Measurements from ENCODE around the gene MPPED2.

The MPPED2 gene

GRCh38 chr11:30489076-30489475 lies 97.1 kb downstream of the MPPED2 start:
- Histone ChIP-seq H3K36me3 (ENCODE audit: control insufficient read depth, insufficient read depth, low read length) (no peaks in the 10 kb centered on the region), H3K27me3 (ENCODE audit: control insufficient read depth, insufficient read depth, low read length) (no peaks in the 10 kb centered on the region), H3K27ac (ENCODE audit: low read length) (no peak overlapping the region), H3K4me1 (ENCODE audit: control insufficient read depth, insufficient read depth, low read length) (no peaks in the 10 kb centered on the region), H3K9me3 (ENCODE audit: control insufficient read depth, insufficient read depth, low read length) (no peaks in the 10 kb centered on the region), H3K4me3 (ENCODE audit: low read length) (no peak overlapping the region)
- WGBS (ENCODE audit: insufficient coverage, insufficient read length), result no CpG with 5 or more reads among the region's 1 CpG
- DNase-seq (ENCODE audit: low read depth, low spot score), result no peak

GRCh38 chr11:30488304-30488998 lies 97.7 kb downstream of the MPPED2 start:
- no peaks in the 10 kb centered on the region for H3K4me1 ChIP-seq (ENCODE audit: control insufficient read depth, insufficient read depth, low read length)
- H3K27ac ChIP-seq (ENCODE audit: low read length), result no peak overlapping the region
- H3K27me3 ChIP-seq (ENCODE audit: control insufficient read depth, insufficient read depth, low read length), result no peaks in the 10 kb centered on the region
- WGBS (ENCODE audit: insufficient coverage, insufficient read length), result no CpG with 5 or more reads among the region's 8 CpGs
- no peaks in the 10 kb centered on the region for H3K36me3 ChIP-seq (ENCODE audit: control insufficient read depth, insufficient read depth, low read length)
- H3K9me3 ChIP-seq (ENCODE audit: control insufficient read depth, insufficient read depth, low read length), result no peaks in the 10 kb centered on the region
- no peak for DNase-seq (ENCODE audit: low read depth, low spot score)
- H3K4me3 ChIP-seq (ENCODE audit: low read length), result no peak overlapping the region

- DNase-seq (ENCODE audit: low read depth, low spot score), result no peak
- no CpG with 5 or more reads among the region's 3 CpGs for WGBS (ENCODE audit: insufficient coverage, insufficient read length)
- H3K27ac ChIP-seq (ENCODE audit: low read length), result no peak overlapping the region
These were observed 98.8 kb downstream of the MPPED2 start for GRCh38 chr11:30487200-30487898.

GRCh38 chr11:30485756-30486155 lies 100.4 kb downstream of the MPPED2 start:
- no peaks in the 10 kb centered on the region for H3K36me3 ChIP-seq (ENCODE audit: control insufficient read depth, insufficient read depth, low read length)
- no peak overlapping the region for H3K27ac ChIP-seq (ENCODE audit: low read length)
- no peak for DNase-seq (ENCODE audit: low read depth, low spot score)
- H3K27me3 ChIP-seq (ENCODE audit: control insufficient read depth, insufficient read depth, low read length), result no peaks in the 10 kb centered on the region
- no CpG with 5 or more reads among the region's 3 CpGs for WGBS (ENCODE audit: insufficient coverage, insufficient read length)
- no peaks in the 10 kb centered on the region; the same call in 1 of the 2 replicates for H3K4me1 ChIP-seq (ENCODE audit: control insufficient read depth, insufficient read depth, low read length)
- no peak overlapping the region for H3K4me3 ChIP-seq (ENCODE audit: low read length)
- H3K9me3 ChIP-seq (ENCODE audit: control insufficient read depth, insufficient read depth, low read length), result no peaks in the 10 kb centered on the region

More at GRCh38 chr11:30487200-30487898, 98.8 kb downstream of the MPPED2 start:
- Histone ChIP-seq H3K36me3 (ENCODE audit: control insufficient read depth, insufficient read depth, low read length) (no peaks in the 10 kb centered on the region), H3K4me1 (ENCODE audit: control insufficient read depth, insufficient read depth, low read length) (no peaks in the 10 kb centered on the region), H3K4me3 (ENCODE audit: low read length) (no peak overlapping the region), H3K27me3 (ENCODE audit: control insufficient read depth, insufficient read depth, low read length) (no peaks in the 10 kb centered on the region), H3K9me3 (ENCODE audit: control insufficient read depth, insufficient read depth, low read length) (no peaks in the 10 kb centered on the region)

- no peaks in the 10 kb centered on the region for H3K9me3 ChIP-seq (ENCODE audit: control insufficient read depth, insufficient read depth, low read length)
- WGBS (ENCODE audit: insufficient coverage, insufficient read length), result no CpG with 5 or more reads among the region's 3 CpGs
- DNase-seq (ENCODE audit: low read depth, low spot score), result no peak
- H3K27me3 ChIP-seq (ENCODE audit: control insufficient read depth, insufficient read depth, low read length), result no peaks in the 10 kb centered on the region
- no peak overlapping the region for H3K4me3 ChIP-seq (ENCODE audit: low read length)
- no peaks in the 10 kb centered on the region for H3K36me3 ChIP-seq (ENCODE audit: control insufficient read depth, insufficient read depth, low read length)
- no peak overlapping the region for H3K27ac ChIP-seq (ENCODE audit: low read length)
- no peaks in the 10 kb centered on the region; the same call in 1 of the 2 replicates for H3K4me1 ChIP-seq (ENCODE audit: control insufficient read depth, insufficient read depth, low read length)
These were observed 100.9 kb downstream of the MPPED2 start for GRCh38 chr11:30485222-30485621.

- H3K27me3 ChIP-seq (ENCODE audit: control insufficient read depth, insufficient read depth, low read length), result no peaks in the 10 kb centered on the region
- no CpG with 5 or more reads among the region's 3 CpGs for WGBS (ENCODE audit: insufficient coverage, insufficient read length)
- peaks cover 2% of the 10 kb centered on the region; the same call in 1 of the 2 replicates for H3K4me1 ChIP-seq (ENCODE audit: control insufficient read depth, insufficient read depth, low read length)
- H3K27ac ChIP-seq (ENCODE audit: low read length), result no peak overlapping the region
- H3K36me3 ChIP-seq (ENCODE audit: control insufficient read depth, insufficient read depth, low read length), result no peaks in the 10 kb centered on the region
- DNase-seq (ENCODE audit: low read depth, low spot score), result no peak
- H3K9me3 ChIP-seq (ENCODE audit: control insufficient read depth, insufficient read depth, low read length), result no peaks in the 10 kb centered on the region
- H3K4me3 ChIP-seq (ENCODE audit: low read length), result no peak overlapping the region
These were observed 103.1 kb downstream of the MPPED2 start for GRCh38 chr11:30483056-30483455.

GRCh38 chr11:30481796-30482195 lies 104.4 kb downstream of the MPPED2 start:
- H3K4me3 ChIP-seq (ENCODE audit: low read length), result no peak overlapping the region
- H3K36me3 ChIP-seq (ENCODE audit: control insufficient read depth, insufficient read depth, low read length), result no peaks in the 10 kb centered on the region
- H3K27ac ChIP-seq (ENCODE audit: low read length), result no peak overlapping the region
- no peaks in the 10 kb centered on the region for H3K27me3 ChIP-seq (ENCODE audit: control insufficient read depth, insufficient read depth, low read length)
- WGBS (ENCODE audit: insufficient coverage, insufficient read length), result no CpG with 5 or more reads among the region's 4 CpGs
- no peaks in the 10 kb centered on the region for H3K9me3 ChIP-seq (ENCODE audit: control insufficient read depth, insufficient read depth, low read length)
- peaks cover 2% of the 10 kb centered on the region; the same call in 1 of the 2 replicates for H3K4me1 ChIP-seq (ENCODE audit: control insufficient read depth, insufficient read depth, low read length)
- DNase-seq (ENCODE audit: low read depth, low spot score), result no peak

- WGBS (ENCODE audit: insufficient coverage, insufficient read length), result no CpG with 5 or more reads among the region's 5 CpGs
- Histone ChIP-seq H3K4me1 (ENCODE audit: control insufficient read depth, insufficient read depth, low read length) (peaks cover 2% of the 10 kb centered on the region; the same call in 1 of the 2 replicates), H3K9me3 (ENCODE audit: control insufficient read depth, insufficient read depth, low read length) (no peaks in the 10 kb centered on the region), H3K27ac (ENCODE audit: low read length) (no peak overlapping the region), H3K4me3 (ENCODE audit: low read length) (no peak overlapping the region), H3K36me3 (ENCODE audit: control insufficient read depth, insufficient read depth, low read length) (no peaks in the 10 kb centered on the region), H3K27me3 (ENCODE audit: control insufficient read depth, insufficient read depth, low read length) (no peaks in the 10 kb centered on the region)
- no peak for DNase-seq (ENCODE audit: low read depth, low spot score)
These were observed 104.8 kb downstream of the MPPED2 start for GRCh38 chr11:30481330-30481729.

- Histone ChIP-seq H3K27ac (ENCODE audit: low read length) (no peak overlapping the region), H3K27me3 (ENCODE audit: control insufficient read depth, insufficient read depth, low read length) (no peaks in the 10 kb centered on the region), H3K4me1 (ENCODE audit: control insufficient read depth, insufficient read depth, low read length) (peaks cover 2% of the 10 kb centered on the region; the same call in 1 of the 2 replicates), H3K9me3 (ENCODE audit: control insufficient read depth, insufficient read depth, low read length) (no peaks in the 10 kb centered on the region), H3K36me3 (ENCODE audit: control insufficient read depth, insufficient read depth, low read length) (no peaks in the 10 kb centered on the region), H3K4me3 (ENCODE audit: low read length) (no peak overlapping the region)
- no peak for DNase-seq (ENCODE audit: low read depth, low spot score)
- WGBS (ENCODE audit: insufficient coverage, insufficient read length), result no CpG with 5 or more reads among the region's 4 CpGs
These were observed 106.3 kb downstream of the MPPED2 start for GRCh38 chr11:30479899-30480298.

GRCh38 chr11:30478923-30479322 lies 107.2 kb downstream of the MPPED2 start:
- WGBS (ENCODE audit: insufficient coverage, insufficient read length), result no CpG with 5 or more reads among the region's 3 CpGs

More at GRCh38 chr11:30478923-30479322, 107.2 kb downstream of the MPPED2 start:
- H3K27me3 ChIP-seq (ENCODE audit: control insufficient read depth, insufficient read depth, low read length), result no peaks in the 10 kb centered on the region
- H3K4me3 ChIP-seq (ENCODE audit: low read length), result no peak overlapping the region
- H3K9me3 ChIP-seq (ENCODE audit: control insufficient read depth, insufficient read depth, low read length), result no peaks in the 10 kb centered on the region
- no peak overlapping the region for H3K27ac ChIP-seq (ENCODE audit: low read length)
- H3K4me1 ChIP-seq (ENCODE audit: control insufficient read depth, insufficient read depth, low read length), result peaks cover 2% of the 10 kb centered on the region; the same call in 1 of the 2 replicates
- DNase-seq (ENCODE audit: low read depth, low spot score), result no peak
- H3K36me3 ChIP-seq (ENCODE audit: control insufficient read depth, insufficient read depth, low read length), result no peaks in the 10 kb centered on the region

All from iPS DF 6.9 (cell line).